ENCODE measurements around the gene KHDRBS2. TPM values are rescaled to one million over a fixed set of nuclear protein-coding genes. Genes with fewer than 3 reads are reported as not detected.

Gene KHDRBS2
- total RNA-seq, 1 experiment from 2014 or later, result 1.2 TPM

DNA sequence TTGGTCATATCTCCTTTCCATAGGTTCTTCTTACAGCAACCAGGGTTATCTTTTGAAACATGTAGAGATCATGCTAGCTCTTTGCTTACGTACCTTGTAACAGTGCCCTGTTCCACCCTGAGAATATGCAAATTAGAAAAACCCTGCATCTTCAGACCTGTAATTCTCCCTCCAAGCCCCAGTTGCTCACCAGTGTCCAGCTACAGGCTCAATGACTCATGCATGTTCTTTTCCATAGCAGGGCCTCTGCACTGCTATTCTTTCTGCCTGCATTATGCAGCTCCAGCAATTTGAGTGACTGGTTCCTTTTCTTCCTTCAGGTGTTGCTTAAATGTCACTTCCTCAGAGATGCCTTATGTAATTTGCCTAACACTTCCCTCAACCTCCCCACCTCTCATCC lies 636.2 kb downstream of the KHDRBS2 start (continued):
- no peak for TF ChIP-seq E2F4 (CRISPR knock-in tag; IDR thresholded peaks at IDR 0.05; ENCODE audit: borderline replicate concordance, low read depth)
- no peak for TF ChIP-seq E2F5 (CRISPR knock-in tag; IDR thresholded peaks at IDR 0.05)
- no peak for TF ChIP-seq ZNF219 (CRISPR knock-in tag; IDR thresholded peaks at IDR 0.05; ENCODE audit: borderline replicate concordance)
- no peak for TF ChIP-seq PRRX2 (CRISPR knock-in tag; IDR thresholded peaks at IDR 0.05)

- peaks cover 57% of the 10 kb centered on the region for H3K9me3 Mint-ChIP-seq
- peaks cover 27% of the 10 kb centered on the region for H3K36me3 Mint-ChIP-seq
- POLR2A ChIA-PET, result no interaction called here
- DNase-seq (ENCODE audit: low spot score), result no peak
- no peaks in the 10 kb centered on the region for H3K27me3 Mint-ChIP-seq (ENCODE audit: low read depth)
- CTCF ChIA-PET, result no interaction called here
- no peak for TF ChIP-seq E2F4 (CRISPR knock-in tag; IDR thresholded peaks at IDR 0.05; ENCODE audit: borderline replicate concordance, low read depth)
- TF ChIP-seq, protein P1, sequence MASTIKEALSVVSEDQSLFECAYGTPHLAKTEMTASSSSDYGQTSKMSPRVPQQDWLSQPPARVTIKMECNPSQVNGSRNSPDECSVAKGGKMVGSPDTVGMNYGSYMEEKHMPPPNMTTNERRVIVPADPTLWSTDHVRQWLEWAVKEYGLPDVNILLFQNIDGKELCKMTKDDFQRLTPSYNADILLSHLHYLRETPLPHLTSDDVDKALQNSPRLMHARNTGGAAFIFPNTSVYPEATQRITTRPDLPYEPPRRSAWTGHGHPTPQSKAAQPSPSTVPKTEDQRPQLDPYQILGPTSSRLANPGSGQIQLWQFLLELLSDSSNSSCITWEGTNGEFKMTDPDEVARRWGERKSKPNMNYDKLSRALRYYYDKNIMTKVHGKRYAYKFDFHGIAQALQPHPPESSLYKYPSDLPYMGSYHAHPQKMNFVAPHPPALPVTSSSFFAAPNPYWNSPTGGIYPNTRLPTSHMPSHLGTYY (CRISPR knock-in tag; IDR thresholded peaks at IDR 0.05), result no peak
- TF ChIP-seq ZSCAN18 (CRISPR knock-in tag; IDR thresholded peaks at IDR 0.05), result no peak
- TF ChIP-seq NR1H2 (CRISPR knock-in tag; IDR thresholded peaks at IDR 0.05), result no peak
- TF ChIP-seq, protein P2, sequence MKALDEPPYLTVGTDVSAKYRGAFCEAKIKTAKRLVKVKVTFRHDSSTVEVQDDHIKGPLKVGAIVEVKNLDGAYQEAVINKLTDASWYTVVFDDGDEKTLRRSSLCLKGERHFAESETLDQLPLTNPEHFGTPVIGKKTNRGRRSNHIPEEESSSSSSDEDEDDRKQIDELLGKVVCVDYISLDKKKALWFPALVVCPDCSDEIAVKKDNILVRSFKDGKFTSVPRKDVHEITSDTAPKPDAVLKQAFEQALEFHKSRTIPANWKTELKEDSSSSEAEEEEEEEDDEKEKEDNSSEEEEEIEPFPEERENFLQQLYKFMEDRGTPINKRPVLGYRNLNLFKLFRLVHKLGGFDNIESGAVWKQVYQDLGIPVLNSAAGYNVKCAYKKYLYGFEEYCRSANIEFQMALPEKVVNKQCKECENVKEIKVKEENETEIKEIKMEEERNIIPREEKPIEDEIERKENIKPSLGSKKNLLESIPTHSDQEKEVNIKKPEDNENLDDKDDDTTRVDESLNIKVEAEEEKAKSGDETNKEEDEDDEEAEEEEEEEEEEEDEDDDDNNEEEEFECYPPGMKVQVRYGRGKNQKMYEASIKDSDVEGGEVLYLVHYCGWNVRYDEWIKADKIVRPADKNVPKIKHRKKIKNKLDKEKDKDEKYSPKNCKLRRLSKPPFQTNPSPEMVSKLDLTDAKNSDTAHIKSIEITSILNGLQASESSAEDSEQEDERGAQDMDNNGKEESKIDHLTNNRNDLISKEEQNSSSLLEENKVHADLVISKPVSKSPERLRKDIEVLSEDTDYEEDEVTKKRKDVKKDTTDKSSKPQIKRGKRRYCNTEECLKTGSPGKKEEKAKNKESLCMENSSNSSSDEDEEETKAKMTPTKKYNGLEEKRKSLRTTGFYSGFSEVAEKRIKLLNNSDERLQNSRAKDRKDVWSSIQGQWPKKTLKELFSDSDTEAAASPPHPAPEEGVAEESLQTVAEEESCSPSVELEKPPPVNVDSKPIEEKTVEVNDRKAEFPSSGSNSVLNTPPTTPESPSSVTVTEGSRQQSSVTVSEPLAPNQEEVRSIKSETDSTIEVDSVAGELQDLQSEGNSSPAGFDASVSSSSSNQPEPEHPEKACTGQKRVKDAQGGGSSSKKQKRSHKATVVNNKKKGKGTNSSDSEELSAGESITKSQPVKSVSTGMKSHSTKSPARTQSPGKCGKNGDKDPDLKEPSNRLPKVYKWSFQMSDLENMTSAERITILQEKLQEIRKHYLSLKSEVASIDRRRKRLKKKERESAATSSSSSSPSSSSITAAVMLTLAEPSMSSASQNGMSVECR (CRISPR knock-in tag; IDR thresholded peaks at IDR 0.05; ENCODE audit: borderline replicate concordance), result no peak
- TF ChIP-seq JUN (CRISPR knock-in tag; IDR thresholded peaks at IDR 0.05), result no peak
- ATAC-seq, result no peak
- no peak overlapping the region for H3K27ac Mint-ChIP-seq
- no peak overlapping the region for H3K4me3 Mint-ChIP-seq
- H3K4me1 Mint-ChIP-seq, result no peaks in the 10 kb centered on the region
These were observed 645.6 kb downstream of the KHDRBS2 start for GRCh38 chr6:61640463-61640862.
